Endometrium (tissue), 2 donors: ENCODE measurements around the gene ARHGAP23.

Experiments
- FAIRE-seq: peaks from 2 replicates; lab custom pipeline; 2012; peaks lifted over from hg19 to GRCh38; lab: Jason Lieb, UNC
- donor health status: control.
- donor health status: control.

ARHGAP23 gene, protein sequence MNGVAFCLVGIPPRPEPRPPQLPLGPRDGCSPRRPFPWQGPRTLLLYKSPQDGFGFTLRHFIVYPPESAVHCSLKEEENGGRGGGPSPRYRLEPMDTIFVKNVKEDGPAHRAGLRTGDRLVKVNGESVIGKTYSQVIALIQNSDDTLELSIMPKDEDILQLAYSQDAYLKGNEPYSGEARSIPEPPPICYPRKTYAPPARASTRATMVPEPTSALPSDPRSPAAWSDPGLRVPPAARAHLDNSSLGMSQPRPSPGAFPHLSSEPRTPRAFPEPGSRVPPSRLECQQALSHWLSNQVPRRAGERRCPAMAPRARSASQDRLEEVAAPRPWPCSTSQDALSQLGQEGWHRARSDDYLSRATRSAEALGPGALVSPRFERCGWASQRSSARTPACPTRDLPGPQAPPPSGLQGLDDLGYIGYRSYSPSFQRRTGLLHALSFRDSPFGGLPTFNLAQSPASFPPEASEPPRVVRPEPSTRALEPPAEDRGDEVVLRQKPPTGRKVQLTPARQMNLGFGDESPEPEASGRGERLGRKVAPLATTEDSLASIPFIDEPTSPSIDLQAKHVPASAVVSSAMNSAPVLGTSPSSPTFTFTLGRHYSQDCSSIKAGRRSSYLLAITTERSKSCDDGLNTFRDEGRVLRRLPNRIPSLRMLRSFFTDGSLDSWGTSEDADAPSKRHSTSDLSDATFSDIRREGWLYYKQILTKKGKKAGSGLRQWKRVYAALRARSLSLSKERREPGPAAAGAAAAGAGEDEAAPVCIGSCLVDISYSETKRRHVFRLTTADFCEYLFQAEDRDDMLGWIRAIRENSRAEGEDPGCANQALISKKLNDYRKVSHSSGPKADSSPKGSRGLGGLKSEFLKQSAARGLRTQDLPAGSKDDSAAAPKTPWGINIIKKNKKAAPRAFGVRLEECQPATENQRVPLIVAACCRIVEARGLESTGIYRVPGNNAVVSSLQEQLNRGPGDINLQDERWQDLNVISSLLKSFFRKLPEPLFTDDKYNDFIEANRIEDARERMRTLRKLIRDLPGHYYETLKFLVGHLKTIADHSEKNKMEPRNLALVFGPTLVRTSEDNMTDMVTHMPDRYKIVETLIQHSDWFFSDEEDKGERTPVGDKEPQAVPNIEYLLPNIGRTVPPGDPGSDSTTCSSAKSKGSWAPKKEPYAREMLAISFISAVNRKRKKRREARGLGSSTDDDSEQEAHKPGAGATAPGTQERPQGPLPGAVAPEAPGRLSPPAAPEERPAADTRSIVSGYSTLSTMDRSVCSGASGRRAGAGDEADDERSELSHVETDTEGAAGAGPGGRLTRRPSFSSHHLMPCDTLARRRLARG (N-terminal part only)

DNA sequence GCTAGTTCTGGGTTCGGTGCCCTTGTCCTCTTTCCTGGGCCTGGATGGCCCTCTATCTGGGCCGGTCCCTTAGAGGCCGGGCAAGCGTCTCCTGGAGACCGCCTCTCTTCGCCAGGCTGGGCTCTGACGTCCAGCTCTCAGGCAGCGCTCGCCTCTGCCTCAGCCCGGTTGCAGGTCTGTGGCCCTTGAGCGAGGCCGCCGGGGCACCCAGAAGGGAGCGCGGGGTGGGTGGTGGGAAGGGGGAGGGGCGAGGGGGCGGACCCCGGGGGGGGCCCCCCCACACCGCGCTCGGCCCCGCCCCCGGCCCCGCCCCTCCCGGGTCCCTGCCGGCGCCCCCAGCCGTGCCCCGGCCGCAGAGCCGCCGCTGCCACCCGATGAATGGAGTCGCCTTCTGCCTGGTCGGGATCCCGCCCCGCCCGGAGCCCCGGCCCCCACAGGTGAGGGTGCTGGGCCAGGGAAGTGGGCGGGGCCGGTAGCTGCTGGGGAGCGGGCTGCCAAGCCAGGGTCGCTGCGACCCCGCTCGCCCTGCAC is at the start of gene ARHGAP23:
Gene ARHGAP23 (plus strand): TSS at position 353 of the 531 bp plus-strand sequence. CDS start 22 bp downstream, at position 375.
- FAIRE-seq = no peak

DNA sequence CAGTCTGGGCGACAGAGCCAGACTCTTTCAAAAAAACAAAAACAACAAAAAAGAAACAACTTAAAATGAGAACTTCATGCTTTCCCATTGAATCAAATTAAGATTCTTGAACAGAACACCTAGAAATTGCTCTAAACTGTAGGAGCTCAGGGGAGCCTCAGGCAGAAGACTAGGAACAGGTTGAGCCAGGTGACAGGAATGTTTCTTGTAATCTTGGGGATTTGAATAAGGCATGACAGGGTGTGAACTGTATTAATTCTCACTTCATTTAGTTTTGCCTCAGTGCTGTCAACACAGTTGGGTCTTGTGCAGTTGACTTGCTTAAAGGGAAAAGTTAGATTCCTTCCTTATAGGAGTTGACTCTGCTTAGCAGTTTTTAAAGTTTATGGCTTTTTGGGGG is 48.8 kb upstream of the ARHGAP23 start:
- no peak for FAIRE-seq

DNA sequence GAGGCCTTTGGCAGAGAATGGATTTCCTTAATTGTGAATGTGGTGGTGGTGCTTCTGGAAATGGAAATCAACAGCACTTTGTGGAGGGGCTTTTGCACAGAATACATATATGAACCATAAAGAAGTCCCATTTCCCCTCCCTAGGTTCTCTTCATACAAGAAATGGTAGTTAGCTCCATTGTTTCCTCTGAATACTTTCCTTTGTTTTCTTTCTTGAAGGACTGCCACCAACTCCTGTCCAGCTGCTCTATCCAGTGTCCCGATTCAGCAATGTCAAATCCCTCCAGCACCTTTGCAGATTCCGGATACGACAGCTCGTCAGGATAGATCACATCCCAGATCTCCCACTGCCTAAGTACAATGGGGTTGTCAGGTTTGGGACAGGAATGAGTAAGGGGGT is 33.2 kb upstream of the ARHGAP23 start:
- FAIRE-seq = no peak

- no peak for FAIRE-seq
Measured at GRCh38 chr17:38397227-38397626, 31.0 kb upstream of the ARHGAP23 start.

GRCh38 chr17:38400286-38400685 is 28.0 kb upstream of the ARHGAP23 start:
- no peak for FAIRE-seq

DNA sequence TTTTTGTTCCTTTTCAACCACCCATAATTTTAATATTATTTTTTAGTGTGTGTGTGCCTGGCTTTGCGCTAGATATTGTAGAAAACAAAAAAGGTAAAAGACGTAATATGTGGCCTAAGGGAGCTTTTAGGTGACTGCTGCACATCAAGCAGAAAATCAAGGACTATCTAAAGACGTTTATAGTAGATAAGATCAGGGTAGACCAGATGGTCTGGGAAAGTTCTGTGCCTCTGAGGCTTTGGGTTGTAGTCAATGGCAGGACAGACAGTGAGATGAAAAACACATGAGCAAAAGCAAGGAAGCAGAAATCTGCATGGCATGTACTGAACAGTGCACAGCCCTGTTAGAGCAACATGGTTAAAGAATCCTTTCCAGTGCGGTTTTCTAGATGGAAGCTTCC is 26.8 kb upstream of the ARHGAP23 start:
- FAIRE-seq = no peak

DNA sequence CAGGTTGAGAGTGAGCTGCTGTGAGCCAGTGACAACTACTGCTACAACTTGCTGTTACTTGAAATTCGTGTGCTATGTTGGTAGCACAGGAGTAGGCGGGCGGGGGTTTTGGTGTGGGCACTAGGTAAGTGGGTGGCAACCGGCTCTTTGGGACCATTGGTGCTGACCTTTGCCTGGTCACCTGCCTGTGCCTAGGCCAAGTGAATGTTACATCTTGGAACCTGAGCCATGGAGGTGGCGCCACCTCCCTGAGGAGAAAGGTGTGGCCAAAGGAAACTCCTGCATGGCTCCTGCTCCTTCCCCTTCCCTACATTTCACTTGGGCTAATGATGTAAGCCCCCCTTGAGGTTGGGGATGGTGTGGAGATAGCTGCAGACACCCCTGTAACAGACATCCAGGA is 25.4 kb upstream of the ARHGAP23 start:
- no peak for FAIRE-seq

GRCh38 chr17:38403491-38403890 is 24.8 kb upstream of the ARHGAP23 start:
- FAIRE-seq = no peak

DNA sequence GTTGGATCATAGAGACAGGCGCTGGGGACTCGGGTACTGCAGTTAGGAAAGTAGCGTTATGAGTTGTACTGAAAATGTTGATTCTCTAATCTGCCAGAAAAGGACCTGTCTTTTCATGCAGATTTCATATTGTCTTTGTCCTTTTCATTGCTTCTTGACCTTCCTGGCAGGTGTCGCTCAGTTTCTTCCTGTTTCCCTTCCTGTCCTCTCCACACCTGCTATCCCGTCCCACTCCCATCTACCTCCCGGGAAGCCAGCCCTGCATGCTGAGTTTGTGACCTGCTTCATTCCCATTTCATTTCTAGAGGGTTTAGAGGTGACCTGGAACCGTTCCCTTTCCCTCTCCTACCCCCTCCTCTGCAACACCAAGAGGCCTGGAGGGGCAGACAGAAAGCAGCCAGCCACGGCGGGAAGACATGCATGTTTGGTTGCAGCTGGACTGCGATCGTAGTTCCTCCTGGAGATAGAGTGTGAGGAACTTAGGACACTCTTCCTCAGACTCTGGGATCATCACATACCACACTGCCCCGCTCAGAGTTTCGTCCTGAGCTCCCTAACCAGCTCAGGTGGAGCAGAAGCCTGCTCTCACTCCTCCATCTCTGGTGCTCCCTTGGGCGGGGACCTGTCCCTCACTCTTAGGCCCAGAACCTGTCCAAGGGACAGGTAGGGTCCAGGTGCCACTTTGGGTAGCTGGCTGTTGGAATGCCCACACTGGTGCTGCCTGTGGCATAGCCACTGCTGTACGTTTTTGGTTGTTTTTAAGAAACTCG is 23.9 kb upstream of the ARHGAP23 start:
- no peak for FAIRE-seq

DNA sequence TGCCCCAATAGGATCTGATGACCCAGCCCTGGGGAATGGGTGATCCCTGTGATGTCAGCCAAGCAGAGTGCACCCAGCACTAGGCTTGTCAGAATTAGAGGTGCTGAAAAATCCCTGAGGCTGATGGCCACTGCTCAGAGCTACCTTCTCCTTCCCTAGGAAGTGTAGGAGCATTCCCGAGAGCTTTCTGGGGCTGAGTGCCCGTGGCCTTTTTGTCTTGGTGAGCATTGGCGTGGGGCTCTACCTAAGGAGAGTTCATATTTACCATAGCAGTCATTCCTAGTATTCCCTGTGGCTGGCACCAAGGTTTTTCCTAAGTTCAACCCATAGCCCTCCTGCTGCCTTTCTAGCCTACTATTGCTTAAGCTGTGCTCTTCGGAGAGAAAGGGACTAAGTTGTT is 22.6 kb upstream of the ARHGAP23 start:
- FAIRE-seq = no peak

- no peak for FAIRE-seq
Measured at GRCh38 chr17:38410201-38410600, 18.1 kb upstream of the ARHGAP23 start.

- FAIRE-seq = no peak
Measured at GRCh38 chr17:38415250-38416194, 12.7 kb upstream of the ARHGAP23 start.

- no peak for FAIRE-seq
Measured at GRCh38 chr17:38416840-38417209, 11.4 kb upstream of the ARHGAP23 start.

GRCh38 chr17:38417210-38417951 is 10.9 kb upstream of the ARHGAP23 start:
- no peak for FAIRE-seq

DNA sequence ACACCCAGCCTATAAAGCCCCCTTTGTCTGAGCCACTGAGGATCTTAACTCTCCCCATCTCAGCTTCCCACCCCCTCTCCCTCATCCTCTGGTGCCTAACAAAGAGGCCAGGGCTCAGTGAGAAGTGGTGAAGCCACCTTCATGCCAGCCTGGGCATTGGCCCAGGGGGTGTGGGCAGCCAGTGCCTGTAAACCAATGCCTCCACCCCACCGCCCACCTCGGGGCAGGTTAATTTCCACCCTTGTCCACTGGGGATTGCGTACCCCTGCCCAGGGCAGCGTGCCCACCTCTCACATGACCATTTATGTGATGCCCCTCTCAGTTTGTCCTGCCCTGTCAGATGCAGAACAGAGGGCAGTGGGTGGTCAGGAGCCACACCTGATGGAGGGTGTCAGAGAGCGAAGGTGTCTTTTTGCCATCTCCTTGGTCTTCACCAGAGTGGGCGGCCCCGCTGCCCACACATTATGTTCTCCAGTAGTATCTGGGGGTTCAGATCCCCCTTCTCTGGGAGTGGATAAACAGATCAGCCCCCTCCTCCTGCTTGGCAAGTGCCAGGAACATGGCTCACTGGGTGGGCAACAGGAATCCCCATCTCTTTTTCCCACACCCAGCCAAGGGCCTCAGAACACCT is 10.1 kb upstream of the ARHGAP23 start:
- FAIRE-seq = no peak

DNA sequence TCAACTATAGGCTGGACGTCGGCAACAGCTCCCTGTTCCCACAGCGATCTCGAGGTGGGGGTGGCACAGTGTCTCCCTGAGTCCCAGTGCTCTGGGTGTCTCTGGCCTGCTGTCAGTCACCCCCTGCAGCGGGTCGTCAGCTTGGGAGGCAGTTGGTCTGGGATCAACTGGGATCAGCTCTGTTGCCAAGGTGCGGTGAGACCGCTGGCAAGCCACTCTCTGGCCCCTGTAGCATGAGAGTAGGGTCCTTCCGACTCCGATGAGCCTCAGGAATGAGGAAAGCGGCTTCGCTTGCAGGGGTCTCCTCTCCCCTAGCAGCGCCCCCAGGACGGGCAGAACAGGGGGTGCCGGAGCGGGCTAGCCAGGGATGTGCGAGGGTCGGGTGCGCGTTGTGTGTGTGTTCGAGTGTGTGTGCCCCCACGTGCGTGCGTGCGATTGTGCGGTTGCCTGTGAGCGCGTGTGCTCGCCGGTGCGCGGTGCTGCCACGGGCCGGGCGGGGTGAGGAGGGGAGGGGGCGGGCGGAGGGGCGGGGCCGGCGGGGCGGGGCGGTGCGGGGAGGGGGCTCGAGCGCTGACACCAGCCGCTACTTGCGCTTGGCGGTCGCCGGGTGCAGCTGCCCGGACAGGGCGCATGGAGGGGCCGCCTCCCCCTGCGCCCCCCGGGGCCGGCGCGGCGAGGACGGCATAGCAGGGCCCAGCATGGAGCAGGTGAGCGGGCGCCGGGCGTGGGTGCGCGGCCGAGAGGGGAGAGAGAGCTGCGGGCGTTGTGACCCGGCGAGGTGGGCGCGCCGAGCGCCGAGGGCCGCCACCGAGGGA is 9.4 kb upstream of the ARHGAP23 start:
- FAIRE-seq = no peak

- no peak for FAIRE-seq
Measured at GRCh38 chr17:38419508-38419981, 8.7 kb upstream of the ARHGAP23 start.

DNA sequence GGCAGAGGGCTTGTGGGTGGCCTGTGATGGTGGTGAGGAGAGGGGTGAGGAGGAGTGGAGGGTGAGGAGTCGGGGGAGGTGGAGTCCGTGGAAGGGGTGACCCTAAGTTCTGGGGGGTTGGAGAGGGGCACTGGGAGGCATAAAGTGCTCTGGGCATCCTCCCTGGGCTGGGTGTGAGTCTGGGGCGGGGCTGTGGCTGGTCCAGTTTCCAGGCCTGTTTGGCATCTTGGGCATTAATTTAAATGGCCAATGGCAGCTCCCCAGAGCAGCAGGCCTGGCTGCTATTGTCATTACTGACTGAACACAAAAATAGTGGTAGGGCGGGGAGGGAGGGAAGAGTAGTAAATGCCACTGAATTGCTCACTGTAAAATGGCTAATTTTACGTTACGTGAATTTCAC is 7.7 kb upstream of the ARHGAP23 start:
- FAIRE-seq = no peak
